GM12878 (cell line): ENCODE results near the gene SPRYD3. TPM values are rescaled to one million over a fixed set of nuclear protein-coding genes. Genes with fewer than 3 reads are reported as not detected.

ENCODE experiments used
- ATAC-seq: fragments of 200-7000 bp; cut with Tn5 transposase; 3 replicates; pipeline ENCODE4 v1.9.1; 2020; ENCODE audit warnings: mild to moderate bottlenecking, moderate library complexity
- BruUV-seq: library from RNA; stranded (reverse); fragments of 400-500 nt; replicated peaks from 2 replicates; lab custom pipeline; 2021; lab: Mats Ljungman, UMichigan
- CTCF ChIA-PET: fragments of 300-600 bp; sonication (Branson Sonifier 250); formaldehyde crosslinking; extraction: SDS; loops from one replicate; lab custom pipeline; 2021; ENCODE audit warnings: inconsistent platforms; lab: Yijun Ruan, JAX
- POLR2A ChIA-PET: fragments of 350-600 bp; formaldehyde crosslinking; extraction: SDS; loops from one replicate; lab custom pipeline; 2021; ENCODE audit warnings: inconsistent platforms; lab: Charles Lee
- RAD21 ChIA-PET: fragments of 300-600 bp; sonication (Branson Sonifier 250); formaldehyde crosslinking; loops from one replicate; lab custom pipeline; 2023; ENCODE audit warnings: antibody characterized with exemption; ENCODE audit not compliant: unreplicated experiment; lab: Charles Lee
- SMC1A ChIA-PET: fragments of 300-600 bp; sonication (Branson Sonifier 250); formaldehyde crosslinking; loops from one replicate; lab custom pipeline; 2023; ENCODE audit not compliant: unreplicated experiment, uncharacterized antibody; lab: Charles Lee
- DNase-seq: peaks from one replicate; pipeline ENCODE4 v3.0.0-alpha.2; 2011; ENCODE audit warnings: low read depth, low spot score
- FAIRE-seq: peaks from 3 replicates; lab custom pipeline; 2011; peaks lifted over from hg19 to GRCh38; lab: Jason Lieb, UNC
- H2AFZ ChIP-seq: 2 replicates; pipeline ENCODE4 v1.6.0; 2011; ENCODE audit warnings: low read depth, low read length, control low read depth; ENCODE audit not compliant: control insufficient read depth
- H3K27ac ChIP-seq: 2 replicates; pipeline ENCODE4 v1.5.1; 2011; ENCODE audit warnings: control low read depth; ENCODE audit not compliant: control insufficient read depth, insufficient read depth
- H3K27me3 ChIP-seq, 2 experiments: replicated peaks in 1 of 2; 2 replicates each; pipeline versions ENCODE4 v1.6.0 to v1.6.1; 2011; ENCODE audit warnings: low read length in 1 of 2; ENCODE audit not compliant: control insufficient read depth in 2 of 2, insufficient read depth in 2 of 2
- H3K36me3 ChIP-seq, 2 experiments: 2 replicates each; pipeline ENCODE4 v1.5.1; 2011; ENCODE audit warnings: low read length in 1 of 2; ENCODE audit not compliant: control insufficient read depth in 2 of 2, insufficient read depth in 2 of 2
- H3K4me1 ChIP-seq: 2 replicates; pipeline ENCODE4 v1.6.1; 2011; ENCODE audit warnings: mild to moderate bottlenecking, low read length, moderate library complexity, mixed read lengths; ENCODE audit not compliant: control insufficient read depth, insufficient read depth
- H3K4me2 ChIP-seq: 2 replicates; pipeline ENCODE4 v1.6.0; 2011; ENCODE audit warnings: control low read depth; ENCODE audit not compliant: control insufficient read depth, insufficient read depth
- H3K4me3 ChIP-seq: fragments of 200-600 bp; sonication (generic); 2 replicates; pipeline ENCODE4 v1.5.1; 2016
- H3K79me2 ChIP-seq: 2 replicates; pipeline ENCODE4 v1.6.0; 2011; ENCODE audit warnings: low read length; ENCODE audit not compliant: control insufficient read depth, insufficient read depth
- H3K9ac ChIP-seq: 2 replicates; pipeline ENCODE4 v1.8.0; 2011; ENCODE audit warnings: low read length, control low read depth, mixed read lengths; ENCODE audit not compliant: control insufficient read depth, insufficient read depth
- H3K9me3 ChIP-seq: replicated peaks from 3 replicates; pipeline ENCODE4 v1.5.1; 2011; ENCODE audit warnings: mild to moderate bottlenecking, low read length; ENCODE audit not compliant: control insufficient read depth, insufficient read depth
- H4K20me1 ChIP-seq: 2 replicates; pipeline ENCODE4 v1.6.0; 2011; ENCODE audit not compliant: control insufficient read depth, insufficient read depth
- ATF7 ChIP-seq: fragments of 450-650 bp; IDR thresholded peaks from 2 replicates; pipeline ENCODE4 v1.6.1; 2016; ENCODE audit warnings: low read depth, mild to moderate bottlenecking
- EP300 ChIP-seq, 2 experiments: fragments of 150-350 bp in 1 of 2; IDR thresholded peaks; 2 replicates each; pipeline ENCODE4 v1.6.1; 2011 to 2012; ENCODE audit warnings: low read depth in 2 of 2, low read length in 2 of 2, borderline replicate concordance in 1 of 2, improper control_type of control experiment in 1 of 2, inconsistent platforms in 1 of 2; ENCODE audit not compliant: control insufficient read depth in 1 of 2
- FOXM1 ChIP-seq: IDR thresholded peaks from 2 replicates; pipeline ENCODE4 v1.6.1; 2012; ENCODE audit warnings: low read depth, mild to moderate bottlenecking, inconsistent platforms, low read length, moderate library complexity
- HDGF ChIP-seq: fragments of 450-650 bp; IDR thresholded peaks from 2 replicates; pipeline ENCODE4 v1.6.1; 2016; ENCODE audit warnings: antibody characterized with exemption
- NR2C2 ChIP-seq: IDR thresholded peaks from 2 replicates; pipeline ENCODE4 v1.6.1; 2011; ENCODE audit warnings: borderline replicate concordance, low read depth; ENCODE audit not compliant: control insufficient read depth, insufficient read length
- PAX8 ChIP-seq: fragments of 450-650 bp; IDR thresholded peaks from 2 replicates; pipeline ENCODE4 v1.6.1; 2017; ENCODE audit warnings: mild to moderate bottlenecking, moderate library complexity
- SKIL ChIP-seq: fragments of 450-650 bp; IDR thresholded peaks from 2 replicates; pipeline ENCODE4 v1.6.1; 2017; ENCODE audit warnings: mild to moderate bottlenecking, low read depth, inconsistent platforms; ENCODE audit not compliant: poor library complexity, severe bottlenecking
- SUZ12 ChIP-seq: fragments of 200-600 bp; sonication (generic); IDR thresholded peaks from one replicate; pipeline ENCODE4 v1.6.1; 2018; ENCODE audit warnings: antibody characterized with exemption, mild to moderate bottlenecking; ENCODE audit not compliant: unreplicated experiment
- ZNF207 ChIP-seq: fragments of 450-650 bp; IDR thresholded peaks from 2 replicates; pipeline ENCODE4 v1.6.1; 2014; ENCODE audit warnings: antibody characterized with exemption, mild to moderate bottlenecking, borderline replicate concordance
- ZNF217 ChIP-seq: fragments of 450-650 bp; IDR thresholded peaks from 2 replicates; pipeline ENCODE4 v1.6.1; 2017; ENCODE audit warnings: antibody characterized with exemption, mild to moderate bottlenecking
- ZNF24 ChIP-seq: fragments of 450-650 bp; IDR thresholded peaks from 2 replicates; pipeline ENCODE4 v1.6.1; 2017; ENCODE audit warnings: antibody characterized with exemption, mild to moderate bottlenecking
- ZNF274 ChIP-seq: IDR thresholded peaks from one replicate; pipeline ENCODE4 v1.8.0; 2011; ENCODE audit not compliant: insufficient read length, insufficient read depth
- ZNF384 ChIP-seq: IDR thresholded peaks from 2 replicates; pipeline ENCODE4 v1.6.1; 2012; ENCODE audit warnings: low read depth, mild to moderate bottlenecking, low read length, improper control_type of control experiment, borderline replicate concordance
- ZNF687 ChIP-seq: fragments of 450-650 bp; IDR thresholded peaks from 2 replicates; pipeline ENCODE4 v1.6.1; 2017; ENCODE audit warnings: mild to moderate bottlenecking, moderate library complexity
- ZZZ3 ChIP-seq: IDR thresholded peaks from 2 replicates; pipeline ENCODE4 v1.6.1; 2011; ENCODE audit warnings: low read depth; ENCODE audit not compliant: control insufficient read depth, insufficient read length
- WGBS: methylation state at CpG from one replicate; pipeline ENCODE4 v1.1.6; 2016; ENCODE audit warnings: low lambda C conversion rate; ENCODE audit not compliant: insufficient replicate concordance, insufficient coverage; ENCODE audit errors: missing lambda C conversion rate; 5-methylcytosine and 5-hydroxymethylcytosine counted together
- in situ Hi-C: fragments of 300-500 bp; cut with MboI; formaldehyde crosslinking; loops from 9 replicates; pipeline ENCODE4 v1.14.3; 2018; ENCODE audit warnings: mixed read lengths
- intact Hi-C: fragments of 100-400 bp; cut with micrococcal nuclease; formaldehyde crosslinking; loops from one replicate; pipeline ENCODE4 v1.14.2; 2022; ENCODE audit not compliant: unreplicated experiment
- polyA plus RNA-seq, 11 experiments: library from polyadenylated mRNA; depleted of rRNA in 4 of 11; unstranded in 6 of 11; stranded (reverse) in 5 of 11; fragments of >200 nt; fragmentation: Nextera tagmentation in 4 of 11; fragmentation: Illumina TruSeq in 1 of 11; extraction: Ambion mirVana in 4 of 11; extraction: Trizol in 1 of 11; gene quantifications; 1 replicate in 1 of 11; 2 replicates in 10 of 11; pipeline versions ENCODE4 v1.2.1 to v1.2.3, GENCODE V29; 2011 to 2016; ENCODE audit warnings: inconsistent platforms in 2 of 11, missing spikeins in 2 of 11, low read depth in 1 of 11
- total RNA-seq, 4 experiments: library from RNA; depleted of rRNA in 3 of 4; stranded (reverse); fragments of >200 nt in 3 of 4; fragmentation: Illumina TruSeq in 1 of 4; extraction: Trizol in 1 of 4; gene quantifications; 2 replicates each; pipeline versions ENCODE4 v1.2.1 to v1.2.3, GENCODE V29; 2013 to 2021
- TF ChIP-seq, protein P1 (sequence below): IDR thresholded peaks from 2 replicates; pipeline ENCODE4 v1.6.1; 2012; ENCODE audit warnings: low read depth, low read length, improper control_type of control experiment

SPRYD3 gene
- total and polyA plus RNA-seq, 10 of the 15 experiments (the other 5 are each of a cell fraction or from before 2014, with no cell fraction given), result 2.3 to 26.4 (median 20.2) TPM

- in situ Hi-C loops, result no loop called here
- Histone ChIP-seq H4K20me1 (no peaks in the 10 kb centered on the region; the same call in 1 of the 2 replicates), H3K27ac (no peak overlapping the region), H2AFZ (no peak overlapping the region), H3K36me3 (peaks cover 4 to 8% of the 10 kb centered on the region in 2 experiments; a peak in 3 of 4 replicates), H3K9me3 (no peaks in the 10 kb centered on the region), H3K9ac (no peak overlapping the region), H3K27me3 (no peaks in the 10 kb centered on the region), H3K79me2 (no peaks in the 10 kb centered on the region), H3K4me3 (no peak overlapping the region), H3K4me2 (no peak overlapping the region), H3K4me1 (no peaks in the 10 kb centered on the region)
- no peak for FAIRE-seq
- ChIA-PET RAD21 (interaction anchor here (1.2 kb wide), 1 partner anchor 27 kb away, joined by 4 read pairs; no protein-coding TSS in a partner anchor), CTCF (interaction anchor here (0.7 to 12.1 kb wide), 4 partner anchors 10 to 249 kb away, joined by 3 to 355 read pairs (median 4); partner anchors contain the start of genes IGFBP6 and SOAT2), SMC1A (interaction anchor here (0.6 to 1.6 kb wide), 6 partner anchors 9 to 84 kb away, joined by 3 to 6 read pairs (median 4); partner anchors contain the start of gene SOAT2), POLR2A (interaction anchor here (0.6 to 1.1 kb wide), 3 partner anchors 15 to 221 kb away, joined by 3 to 5 read pairs (median 4); partner anchors contain the start of gene SOAT2)
- no peak for DNase-seq
- no TSS peak for BruUV-seq
- intact Hi-C loops, result no loop called here
- 87% methylated on average over 11 of the region's 11 CpGs for WGBS
- ATAC-seq, result no peak
- TF ChIP-seq EP300 (IDR thresholded peaks at IDR 0.05; ENCODE audit: borderline replicate concordance in 1 of 2, control insufficient read depth in 1 of 2, low read depth in 2 of 2, low read length in 2 of 2) (no peak), ZNF384 (no peak), PAX8 (no peak), ATF7 (no peak), SKIL (no peak), ZNF207 (no peak), NR2C2 (no peak), ZNF217 (no peak), ZZZ3 (no peak), HDGF (no peak), ZNF687 (no peak), SUZ12 (no peak), ZNF24 (no peak), ZNF274 (no peak), FOXM1 (no peak)
- TF ChIP-seq, protein P1, sequence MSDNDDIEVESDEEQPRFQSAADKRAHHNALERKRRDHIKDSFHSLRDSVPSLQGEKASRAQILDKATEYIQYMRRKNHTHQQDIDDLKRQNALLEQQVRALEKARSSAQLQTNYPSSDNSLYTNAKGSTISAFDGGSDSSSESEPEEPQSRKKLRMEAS, result no peak
Observed at GRCh38 chr12:53071591-53072551, 7.3 kb downstream of the SPRYD3 start.
